GM12875 (cell line): ENCODE data around the gene TEKTIP1.

ENCODE experiments used
- H3K4me3 ChIP-seq: one replicate; pipeline ENCODE4 v1.5.1; 2011; ENCODE audit warnings: low read depth, low read length, control low read depth
- TF ChIP-seq, protein P1 (sequence below): IDR thresholded peaks from 2 replicates; pipeline ENCODE4 v1.5.1; 2011; ENCODE audit warnings: low read depth, mild to moderate bottlenecking, control low read depth, inconsistent platforms, low read length, moderate library complexity, borderline replicate concordance; ENCODE audit not compliant: insufficient read depth

Gene TEKTIP1

DNA sequence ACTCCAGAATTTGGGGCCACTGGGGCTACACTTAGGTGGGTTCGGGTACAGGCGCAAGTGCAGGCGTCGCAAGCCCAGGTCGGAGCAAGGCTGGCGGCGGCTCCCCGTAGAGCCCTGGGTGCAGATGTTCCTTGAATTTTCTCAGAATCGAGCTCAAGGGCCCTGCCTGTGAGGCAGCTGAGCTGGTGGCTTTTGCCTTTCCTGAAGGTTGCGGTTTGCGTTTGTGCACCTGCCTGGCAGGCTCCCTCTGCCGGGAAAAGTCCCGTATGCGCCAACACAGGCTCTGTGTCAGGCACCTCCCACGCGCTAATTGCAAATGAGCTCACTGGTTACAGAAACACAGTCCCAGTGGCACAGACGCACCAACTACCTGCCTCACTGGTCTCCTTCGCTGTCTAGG, 44.4 kb upstream of the TEKTIP1 start:
- TF ChIP-seq, protein P1, sequence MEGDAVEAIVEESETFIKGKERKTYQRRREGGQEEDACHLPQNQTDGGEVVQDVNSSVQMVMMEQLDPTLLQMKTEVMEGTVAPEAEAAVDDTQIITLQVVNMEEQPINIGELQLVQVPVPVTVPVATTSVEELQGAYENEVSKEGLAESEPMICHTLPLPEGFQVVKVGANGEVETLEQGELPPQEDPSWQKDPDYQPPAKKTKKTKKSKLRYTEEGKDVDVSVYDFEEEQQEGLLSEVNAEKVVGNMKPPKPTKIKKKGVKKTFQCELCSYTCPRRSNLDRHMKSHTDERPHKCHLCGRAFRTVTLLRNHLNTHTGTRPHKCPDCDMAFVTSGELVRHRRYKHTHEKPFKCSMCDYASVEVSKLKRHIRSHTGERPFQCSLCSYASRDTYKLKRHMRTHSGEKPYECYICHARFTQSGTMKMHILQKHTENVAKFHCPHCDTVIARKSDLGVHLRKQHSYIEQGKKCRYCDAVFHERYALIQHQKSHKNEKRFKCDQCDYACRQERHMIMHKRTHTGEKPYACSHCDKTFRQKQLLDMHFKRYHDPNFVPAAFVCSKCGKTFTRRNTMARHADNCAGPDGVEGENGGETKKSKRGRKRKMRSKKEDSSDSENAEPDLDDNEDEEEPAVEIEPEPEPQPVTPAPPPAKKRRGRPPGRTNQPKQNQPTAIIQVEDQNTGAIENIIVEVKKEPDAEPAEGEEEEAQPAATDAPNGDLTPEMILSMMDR = no peak
- no peak overlapping the region for H3K4me3 ChIP-seq

DNA sequence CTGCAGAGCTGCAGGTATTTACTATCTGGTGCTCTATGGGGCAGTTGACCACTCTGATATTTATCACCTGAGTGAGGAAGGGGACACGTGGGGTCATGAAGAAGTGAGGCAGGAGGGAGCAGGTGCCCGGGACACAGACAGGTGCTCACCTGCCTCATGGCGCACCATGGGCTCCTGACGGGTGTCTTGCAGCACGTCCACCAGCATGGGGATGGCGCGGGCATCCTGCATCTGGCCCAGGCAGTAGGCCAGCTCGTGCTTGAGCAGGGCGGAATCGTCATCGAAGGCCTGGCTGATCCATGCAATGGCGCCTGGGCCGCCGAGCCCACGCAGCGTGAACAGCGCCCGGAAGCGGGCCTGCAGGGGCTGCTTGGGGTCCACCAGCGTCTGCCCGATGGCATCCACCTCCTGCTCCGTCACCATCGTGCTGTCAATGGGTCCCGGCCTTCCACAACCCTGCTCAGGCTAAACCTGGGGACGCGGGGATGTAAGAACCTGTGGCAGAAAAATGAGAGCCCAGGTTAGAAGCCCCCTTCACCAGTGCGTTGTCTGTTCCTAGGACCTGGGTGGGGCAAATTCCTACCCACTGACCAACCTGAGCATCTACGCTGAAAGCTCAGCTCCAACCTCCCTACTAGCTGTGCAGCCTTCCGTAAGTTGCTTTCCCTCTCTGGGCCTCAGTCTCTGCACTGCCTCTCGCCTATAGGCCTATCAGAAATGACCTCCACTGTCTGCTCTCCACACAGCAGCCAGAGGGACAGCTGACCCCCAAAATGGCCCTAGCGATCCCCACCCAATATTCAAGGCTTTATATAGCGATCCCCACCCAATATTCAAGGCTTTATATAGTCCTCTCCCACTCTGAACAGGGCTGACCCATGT, 42.3 kb upstream of the TEKTIP1 start:
- TF ChIP-seq, protein P1 = no peak
- no peak overlapping the region for H3K4me3 ChIP-seq

DNA sequence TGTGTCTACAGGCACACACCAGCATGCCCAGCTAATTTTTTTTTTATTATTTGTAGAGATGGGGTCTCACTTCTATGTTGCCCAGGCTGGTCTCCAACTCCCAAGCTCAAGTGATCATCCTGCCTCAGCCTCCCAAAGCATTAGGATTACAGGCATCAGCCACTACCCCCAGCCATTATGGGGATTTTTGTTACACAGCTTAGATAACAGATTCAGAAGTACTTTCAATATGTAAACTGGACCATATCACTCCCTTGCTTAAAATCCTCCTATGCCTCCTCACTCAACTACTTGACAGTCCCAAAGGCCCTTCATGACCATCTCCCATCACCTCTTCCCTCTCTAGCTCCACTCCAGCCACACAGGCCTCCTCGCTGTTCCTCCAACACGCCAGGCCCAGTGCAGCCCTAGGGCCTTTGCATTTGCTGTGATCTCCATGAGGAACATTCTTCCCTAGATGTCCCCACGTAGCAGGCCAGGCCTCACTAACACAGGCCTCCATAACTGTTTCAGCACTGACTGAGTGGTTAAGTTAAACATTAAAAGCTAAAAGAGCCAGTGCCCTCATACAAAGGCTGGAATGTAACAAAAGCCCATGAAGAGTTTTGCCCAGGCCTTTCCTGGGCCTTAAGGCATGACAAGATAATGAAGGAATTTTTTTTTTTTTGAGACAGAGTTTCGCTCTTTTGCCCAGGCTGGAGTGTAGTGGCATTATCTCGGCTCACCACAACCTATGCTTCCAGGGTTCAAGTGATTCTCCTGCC, 41.0 kb upstream of the TEKTIP1 start:
- TF ChIP-seq, protein P1 = no peak
- no peak overlapping the region for H3K4me3 ChIP-seq

DNA sequence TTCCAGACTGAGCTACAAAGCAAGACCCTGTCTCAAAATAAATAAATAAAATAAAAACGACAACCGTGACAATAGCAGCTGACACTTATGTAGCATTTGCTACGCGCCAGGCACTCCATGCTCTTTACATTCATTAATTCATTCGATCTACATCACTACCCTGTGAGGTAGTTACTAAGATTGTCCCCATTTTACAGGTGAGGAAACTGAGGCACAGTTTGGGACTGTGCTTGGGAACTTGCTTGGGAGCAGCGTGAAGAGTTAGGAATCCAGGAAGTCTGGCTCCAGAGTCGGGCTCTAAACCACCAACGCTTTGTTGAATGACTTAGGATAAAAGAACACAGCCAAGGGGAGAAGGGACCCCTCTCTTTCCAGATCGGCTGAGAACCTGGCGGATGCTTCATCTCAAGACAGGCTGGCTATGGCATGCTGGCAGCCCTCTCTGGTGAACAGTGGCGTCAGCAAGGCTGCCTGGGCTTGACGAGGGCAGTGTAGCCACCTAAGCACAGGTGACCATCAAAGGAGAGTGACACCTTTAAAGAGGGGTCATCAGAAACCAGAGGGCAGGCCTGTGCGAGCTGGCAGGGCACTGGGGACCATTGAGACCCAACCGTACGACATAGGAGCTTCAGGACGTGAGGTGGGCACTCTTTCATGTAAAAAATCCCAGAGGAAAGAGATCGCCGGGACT, 39.1 kb upstream of the TEKTIP1 start:
- TF ChIP-seq, protein P1 = no peak
- peak overlapping the region; percentile 92 for H3K4me3 ChIP-seq

DNA sequence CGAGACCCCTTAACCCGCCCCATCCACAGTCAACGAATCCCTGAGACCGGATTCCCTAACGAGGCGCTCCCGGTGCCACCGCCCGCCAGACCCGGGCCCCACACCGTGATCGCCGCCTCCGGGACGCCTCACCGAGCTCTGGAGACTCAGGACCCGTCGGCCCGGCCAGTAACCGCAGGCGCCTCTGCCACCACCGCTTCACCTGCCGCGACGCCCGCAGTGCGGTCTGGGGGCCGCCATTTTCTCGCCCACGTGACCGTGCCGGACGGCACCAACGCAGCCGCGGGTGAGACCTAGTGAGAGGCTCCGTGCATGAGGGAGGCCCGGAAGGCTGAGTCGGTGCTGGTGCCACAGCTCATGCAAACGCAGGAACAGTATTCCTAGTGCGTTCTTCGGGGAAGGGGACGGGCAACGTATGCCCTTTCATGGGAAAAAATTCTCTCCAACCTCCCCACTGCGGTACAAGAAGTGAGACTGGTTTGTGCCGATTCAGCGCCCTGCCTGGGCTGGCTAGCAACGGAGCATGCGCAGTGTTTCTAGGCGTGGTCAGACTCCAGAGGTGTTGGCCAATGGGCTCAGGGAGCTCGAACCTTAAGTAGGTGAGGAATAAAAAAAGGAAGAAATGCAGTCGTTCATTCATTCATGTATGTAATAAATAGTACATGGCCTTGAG, 38.4 kb upstream of the TEKTIP1 start, which contains the start of gene DOHH:
Gene DOHH, minus strand, starts transcription at position 246 of the 673 bp plus-strand sequence. CDS start 3,860 bp downstream, outside the sequence.
- H3K4me3 ChIP-seq = peak within 1 kb of the TSS; percentile 92
- TF ChIP-seq, protein P1 = no peak

DNA sequence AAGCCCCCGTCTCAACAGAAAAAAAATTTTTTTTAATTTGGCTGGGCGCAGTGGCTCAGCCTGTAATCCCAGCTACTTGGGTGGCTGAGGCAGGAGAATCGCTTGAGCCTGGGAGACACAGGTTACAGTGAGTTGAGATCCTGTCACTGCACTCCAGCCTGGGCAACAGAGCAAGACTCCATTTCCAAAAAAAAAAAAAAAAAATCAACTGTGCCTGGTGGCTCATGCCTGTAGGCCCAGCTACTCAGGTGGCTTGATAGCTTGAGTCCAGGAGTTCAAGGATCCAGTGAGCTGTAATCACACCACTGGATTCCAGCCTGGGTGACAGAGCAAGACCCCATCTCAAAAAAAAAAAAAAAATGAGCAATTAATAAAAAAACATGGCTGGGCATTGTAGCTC, 37.2 kb upstream of the TEKTIP1 start:
- TF ChIP-seq, protein P1 = no peak
- no peak overlapping the region for H3K4me3 ChIP-seq
